ENCODE measurements around the gene PKP1.

PKP1 gene

DNA sequence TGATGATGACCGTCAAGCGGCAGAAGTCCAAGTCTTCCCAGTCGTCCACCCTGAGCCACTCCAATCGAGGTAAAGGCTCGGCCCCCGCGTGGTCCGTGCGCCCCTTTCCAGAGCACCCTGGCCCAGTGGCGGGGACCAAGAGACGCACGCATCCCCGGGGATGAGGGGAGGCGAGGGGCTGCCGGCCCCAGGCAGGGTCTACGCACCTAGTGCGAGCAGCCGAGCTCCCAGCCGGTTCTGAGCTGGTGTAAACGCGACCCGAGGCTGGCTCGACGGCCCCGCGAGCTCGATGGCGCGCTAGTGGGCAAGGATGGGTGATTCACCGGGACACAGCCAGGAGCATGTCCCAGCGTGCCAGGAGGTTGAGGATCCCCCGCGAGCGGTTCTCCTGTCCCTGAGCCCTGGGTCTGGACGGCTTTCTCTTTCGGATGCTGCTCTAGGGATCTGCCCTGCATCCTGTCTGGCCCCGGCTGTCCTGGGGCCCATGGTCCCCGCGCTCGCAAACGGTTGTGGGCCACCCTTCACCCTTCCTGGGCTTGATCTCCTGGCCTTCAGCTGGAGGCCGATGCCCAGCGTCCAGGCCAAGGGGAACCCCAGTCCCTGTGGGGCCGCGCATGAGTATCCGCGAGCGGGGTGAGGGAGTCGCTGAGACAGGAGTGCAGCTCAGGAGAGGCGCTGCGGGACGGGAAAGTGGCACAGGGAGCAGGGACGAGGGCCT lies 689 bp downstream of the PKP1 start:
- Histone ChIP-seq H3K27ac (ENCODE audit: low read depth, low read length) (no peak overlapping the region), H3K9ac (ENCODE audit: low read length) (no peak overlapping the region), H3K36me3 (ENCODE audit: low read length) (no peaks in the 10 kb centered on the region), H3F3A (ENCODE audit: insufficient read depth) (no peaks in the 10 kb centered on the region), H3K9me2 (replicated peaks; ENCODE audit: insufficient read depth, low read length) (no peaks in the 10 kb centered on the region), H3K27me3 (ENCODE audit: low read length) (no peaks in the 10 kb centered on the region), H4K20me1 (ENCODE audit: low read depth, low read length) (no peaks in the 10 kb centered on the region), H3K4me3 (ENCODE audit: insufficient read depth, low read length, poor library complexity, severe bottlenecking) (no peak overlapping the region), H3K9me3 (ENCODE audit: insufficient read depth, low read length) (no peaks in the 10 kb centered on the region), H3K79me2 (ENCODE audit: insufficient read depth, low read length) (no peaks in the 10 kb centered on the region), H3K4me2 (ENCODE audit: low read depth, low read length, poor library complexity, severe bottlenecking) (no peak overlapping the region), H2AFZ (ENCODE audit: low read depth, low read length, severe bottlenecking) (no peak overlapping the region)
- no peak for TF ChIP-seq EZH2phosphoT487 (conservative IDR thresholded peaks at IDR 0.05; ENCODE audit: low read length)

DNA sequence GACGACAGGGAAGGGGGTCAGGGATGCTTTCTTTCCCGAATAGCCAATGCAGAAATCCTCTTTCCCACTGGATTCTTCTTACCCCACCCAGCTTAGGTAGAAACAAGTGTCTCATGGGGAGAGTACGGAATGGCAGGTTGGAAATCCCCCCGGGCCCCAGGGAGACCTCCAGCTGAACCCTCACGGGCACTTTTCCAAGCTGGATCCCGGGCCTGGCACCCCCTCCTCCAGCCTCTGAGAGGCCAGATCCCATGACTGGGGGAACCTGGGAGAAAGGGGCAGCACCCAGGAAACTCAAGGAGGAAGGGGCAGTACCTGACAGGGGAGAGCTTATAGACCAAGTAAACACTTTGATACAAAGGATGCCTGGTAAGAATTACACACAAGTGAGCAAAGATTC lies 1.3 kb downstream of the PKP1 start:
- Histone ChIP-seq H3K9ac (ENCODE audit: low read length) (no peak overlapping the region), H4K20me1 (ENCODE audit: low read depth, low read length) (no peaks in the 10 kb centered on the region), H3F3A (ENCODE audit: insufficient read depth) (no peaks in the 10 kb centered on the region), H3K27ac (ENCODE audit: low read depth, low read length) (no peak overlapping the region), H3K9me2 (replicated peaks; ENCODE audit: insufficient read depth, low read length) (no peaks in the 10 kb centered on the region), H3K4me2 (ENCODE audit: low read depth, low read length, poor library complexity, severe bottlenecking) (no peak overlapping the region), H3K9me3 (ENCODE audit: insufficient read depth, low read length) (no peaks in the 10 kb centered on the region), H3K79me2 (ENCODE audit: insufficient read depth, low read length) (no peaks in the 10 kb centered on the region), H2AFZ (ENCODE audit: low read depth, low read length, severe bottlenecking) (no peak overlapping the region), H3K27me3 (ENCODE audit: low read length) (no peaks in the 10 kb centered on the region), H3K4me3 (ENCODE audit: insufficient read depth, low read length, poor library complexity, severe bottlenecking) (no peak overlapping the region), H3K36me3 (ENCODE audit: low read length) (no peaks in the 10 kb centered on the region)
- no peak for TF ChIP-seq EZH2phosphoT487 (conservative IDR thresholded peaks at IDR 0.05; ENCODE audit: low read length)
- TF ChIP-seq, protein P1, sequence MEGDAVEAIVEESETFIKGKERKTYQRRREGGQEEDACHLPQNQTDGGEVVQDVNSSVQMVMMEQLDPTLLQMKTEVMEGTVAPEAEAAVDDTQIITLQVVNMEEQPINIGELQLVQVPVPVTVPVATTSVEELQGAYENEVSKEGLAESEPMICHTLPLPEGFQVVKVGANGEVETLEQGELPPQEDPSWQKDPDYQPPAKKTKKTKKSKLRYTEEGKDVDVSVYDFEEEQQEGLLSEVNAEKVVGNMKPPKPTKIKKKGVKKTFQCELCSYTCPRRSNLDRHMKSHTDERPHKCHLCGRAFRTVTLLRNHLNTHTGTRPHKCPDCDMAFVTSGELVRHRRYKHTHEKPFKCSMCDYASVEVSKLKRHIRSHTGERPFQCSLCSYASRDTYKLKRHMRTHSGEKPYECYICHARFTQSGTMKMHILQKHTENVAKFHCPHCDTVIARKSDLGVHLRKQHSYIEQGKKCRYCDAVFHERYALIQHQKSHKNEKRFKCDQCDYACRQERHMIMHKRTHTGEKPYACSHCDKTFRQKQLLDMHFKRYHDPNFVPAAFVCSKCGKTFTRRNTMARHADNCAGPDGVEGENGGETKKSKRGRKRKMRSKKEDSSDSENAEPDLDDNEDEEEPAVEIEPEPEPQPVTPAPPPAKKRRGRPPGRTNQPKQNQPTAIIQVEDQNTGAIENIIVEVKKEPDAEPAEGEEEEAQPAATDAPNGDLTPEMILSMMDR (IDR thresholded peaks at IDR 0.05; ENCODE audit: insufficient read depth, low read length, poor library complexity, severe bottlenecking): no peak

DNA sequence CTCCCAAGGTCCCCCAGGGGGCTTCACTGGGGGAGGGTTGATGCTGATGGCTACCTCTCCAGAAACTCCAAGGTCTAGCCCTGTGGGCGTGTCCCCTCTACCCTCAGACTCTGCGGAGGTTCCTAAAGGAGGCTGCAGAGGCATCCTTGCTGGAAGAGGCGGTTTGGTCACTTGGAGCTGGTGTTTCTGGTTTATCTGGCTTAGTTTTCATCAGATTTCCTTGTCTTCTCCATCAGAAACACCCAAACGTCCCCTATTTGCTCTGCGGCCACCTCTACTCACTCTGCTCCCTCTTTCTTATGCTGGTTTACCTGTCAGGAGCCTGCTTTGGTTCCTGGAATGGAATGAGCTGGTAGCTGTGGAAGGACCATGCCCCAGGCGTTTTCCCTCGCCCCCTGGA lies 2.5 kb downstream of the PKP1 start:
- Histone ChIP-seq H3K27ac (ENCODE audit: low read depth, low read length) (no peak overlapping the region), H3K9me3 (ENCODE audit: insufficient read depth, low read length) (no peaks in the 10 kb centered on the region), H3K9ac (ENCODE audit: low read length) (no peak overlapping the region), H3K4me3 (ENCODE audit: insufficient read depth, low read length, poor library complexity, severe bottlenecking) (no peak overlapping the region), H3K27me3 (ENCODE audit: low read length) (no peaks in the 10 kb centered on the region), H4K20me1 (ENCODE audit: low read depth, low read length) (no peaks in the 10 kb centered on the region), H3K79me2 (ENCODE audit: insufficient read depth, low read length) (no peaks in the 10 kb centered on the region), H3K4me2 (ENCODE audit: low read depth, low read length, poor library complexity, severe bottlenecking) (no peak overlapping the region), H2AFZ (ENCODE audit: low read depth, low read length, severe bottlenecking) (no peak overlapping the region), H3K9me2 (replicated peaks; ENCODE audit: insufficient read depth, low read length) (no peaks in the 10 kb centered on the region), H3F3A (ENCODE audit: insufficient read depth) (no peaks in the 10 kb centered on the region), H3K36me3 (ENCODE audit: low read length) (no peaks in the 10 kb centered on the region)
- TF ChIP-seq, protein P1 (IDR thresholded peaks at IDR 0.05; ENCODE audit: insufficient read depth, low read length, poor library complexity, severe bottlenecking): no peak
- TF ChIP-seq EZH2phosphoT487 (conservative IDR thresholded peaks at IDR 0.05; ENCODE audit: low read length): no peak

DNA sequence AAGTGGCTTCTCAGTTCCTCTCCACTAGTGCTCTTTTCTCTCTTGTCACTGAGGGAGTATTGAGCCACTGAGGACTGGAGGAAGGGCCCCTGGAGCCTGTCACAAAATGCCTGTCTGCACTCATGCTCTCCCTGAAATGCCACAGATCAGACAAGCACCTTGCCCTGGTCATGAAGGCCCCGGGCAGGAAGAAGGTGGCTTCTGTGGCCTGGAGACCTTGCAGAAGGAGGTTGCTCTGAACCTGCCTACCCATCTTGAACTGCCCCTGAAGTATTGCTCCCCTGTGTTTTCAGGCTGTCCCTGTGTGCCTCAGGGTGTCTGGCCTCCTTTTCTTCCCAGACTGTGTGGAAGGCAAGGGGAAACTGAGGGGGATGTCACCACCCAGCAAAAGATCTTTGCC lies 3.1 kb downstream of the PKP1 start:
- Histone ChIP-seq H3K4me2 (ENCODE audit: low read depth, low read length, poor library complexity, severe bottlenecking) (no peak overlapping the region), H3F3A (ENCODE audit: insufficient read depth) (no peaks in the 10 kb centered on the region), H3K4me3 (ENCODE audit: insufficient read depth, low read length, poor library complexity, severe bottlenecking) (no peak overlapping the region), H3K79me2 (ENCODE audit: insufficient read depth, low read length) (no peaks in the 10 kb centered on the region), H2AFZ (ENCODE audit: low read depth, low read length, severe bottlenecking) (no peak overlapping the region), H3K27me3 (ENCODE audit: low read length) (no peaks in the 10 kb centered on the region), H3K27ac (ENCODE audit: low read depth, low read length) (no peak overlapping the region), H3K9me2 (replicated peaks; ENCODE audit: insufficient read depth, low read length) (no peaks in the 10 kb centered on the region), H3K9me3 (ENCODE audit: insufficient read depth, low read length) (no peaks in the 10 kb centered on the region), H3K36me3 (ENCODE audit: low read length) (no peaks in the 10 kb centered on the region), H4K20me1 (ENCODE audit: low read depth, low read length) (no peaks in the 10 kb centered on the region), H3K9ac (ENCODE audit: low read length) (no peak overlapping the region)
- no peak for TF ChIP-seq EZH2phosphoT487 (conservative IDR thresholded peaks at IDR 0.05; ENCODE audit: low read length)
- TF ChIP-seq, protein P1 (IDR thresholded peaks at IDR 0.05; ENCODE audit: insufficient read depth, low read length, poor library complexity, severe bottlenecking): no peak
